Left ventricle myocardium superior (tissue), 1 donor: ENCODE measurements around the gene ERRFI1. TPM values are rescaled to one million over a fixed set of nuclear protein-coding genes. Genes with fewer than 3 reads are reported as not detected.

ENCODE experiments used
- ATAC-seq: fragments of 200-7000 bp; cut with Tn5 transposase; one replicate; pipeline ENCODE4 v1.9.1; 2020; ENCODE audit warnings: mild to moderate bottlenecking, moderate library complexity
- DNase-seq: peaks from one replicate; pipeline ENCODE4 v3.0.0-alpha.2; 2020
- intact Hi-C: fragments of 100-400 bp; cut with micrococcal nuclease; formaldehyde crosslinking; loops from one replicate; pipeline ENCODE4 v1.11.0; 2022
- total RNA-seq: library from RNA; stranded (reverse); fragmentation: NEBNext Ultra II Directional; extraction: Animal tissue kit (Norgen Biotek cat#: 25700); gene quantifications from one replicate; pipeline ENCODE4 v1.2.1, GENCODE V29; 2021
- donor health status: DM: no; HTN: yes; CAD: no; lungs with severe emphysema.

The ERRFI1 gene
- total RNA-seq, 1 donor from 2014 or later = 10.2 TPM

GRCh38 chr1:8023287-8023994 lies 2.7 kb downstream of the ERRFI1 start:
- ATAC-seq (no peak), DNase-seq (no peak)
- intact Hi-C loops = loop anchor here (10.0 kb wide), 1 partner anchor 291 kb away; the partner anchor contains the start of gene SLC45A1

GRCh38 chr1:8022395-8023286 lies 3.5 kb downstream of the ERRFI1 start:
- ATAC-seq (no peak), DNase-seq (no peak)
- intact Hi-C loops = loop anchor here (10.0 kb wide), 1 partner anchor 292 kb away; the partner anchor contains the start of gene SLC45A1

GRCh38 chr1:8021676-8022266 lies 4.3 kb downstream of the ERRFI1 start:
- intact Hi-C loops = loop anchor here (10.0 kb wide), 1 partner anchor 293 kb away; the partner anchor contains the start of gene SLC45A1
- DNase-seq (no peak), ATAC-seq (no peak)

GRCh38 chr1:8020032-8020431 lies 6.1 kb downstream of the ERRFI1 start:
- intact Hi-C loops = loop anchor here (10.0 kb wide), 1 partner anchor 295 kb away; the partner anchor contains the start of gene SLC45A1
- ATAC-seq (no peak), DNase-seq (no peak)

- ATAC-seq (no peak), DNase-seq (no peak)
- intact Hi-C loops = loop anchor here (10.0 kb wide), 1 partner anchor 326 kb away; no protein-coding TSS in a partner anchor
Observed at GRCh38 chr1:8019229-8019620, 6.9 kb downstream of the ERRFI1 start.

- intact Hi-C loops = loop anchor here (10.0 kb wide), 1 partner anchor 326 kb away; no protein-coding TSS in a partner anchor
- ATAC-seq = no peak
Observed at GRCh38 chr1:8018492-8019228, 7.4 kb downstream of the ERRFI1 start.

GRCh38 chr1:8017495-8018197 lies 8.5 kb downstream of the ERRFI1 start:
- DNase-seq (no peak), ATAC-seq (no peak)
- intact Hi-C loops = loop anchor here (10.0 kb wide), 1 partner anchor 327 kb away; no protein-coding TSS in a partner anchor

More at GRCh38 chr1:8018492-8019228, 7.4 kb downstream of the ERRFI1 start:
- DNase-seq = no peak

- ATAC-seq (no peak), DNase-seq (no peak)
- intact Hi-C loops = loop anchor here (10.0 kb wide), 1 partner anchor 328 kb away; no protein-coding TSS in a partner anchor
Observed at GRCh38 chr1:8016895-8017241, 9.2 kb downstream of the ERRFI1 start.

- no peak for DNase-seq
- intact Hi-C loops = loop anchor here (10.0 kb wide), 1 partner anchor 328 kb away; no protein-coding TSS in a partner anchor
- no peak for ATAC-seq
Observed at GRCh38 chr1:8016210-8016894, 9.8 kb downstream of the ERRFI1 start.

GRCh38 chr1:8015809-8016165 lies 10.3 kb downstream of the ERRFI1 start:
- intact Hi-C loops = loop anchor here (10.0 kb wide), 1 partner anchor 329 kb away; no protein-coding TSS in a partner anchor

GRCh38 chr1:8015036-8015808 lies 10.9 kb downstream of the ERRFI1 start:
- ATAC-seq (peak; percentile 81), DNase-seq (no peak)
- intact Hi-C loops = loop anchor here (10.0 kb wide), 1 partner anchor 330 kb away; no protein-coding TSS in a partner anchor

More at GRCh38 chr1:8015809-8016165, 10.3 kb downstream of the ERRFI1 start:
- DNase-seq = no peak
- ATAC-seq = peak; percentile 85

GRCh38 chr1:8014381-8014988 lies 11.6 kb downstream of the ERRFI1 start:
- intact Hi-C loops = loop anchor here (10.0 kb wide), 1 partner anchor 330 kb away; no protein-coding TSS in a partner anchor
- no peak for DNase-seq
- no peak for ATAC-seq

GRCh38 chr1:8013800-8014199 lies 12.3 kb downstream of the ERRFI1 start:
- intact Hi-C loops = loop anchor here (10.0 kb wide), 1 partner anchor 331 kb away; no protein-coding TSS in a partner anchor
- DNase-seq (no peak), ATAC-seq (no peak)

- intact Hi-C loops = loop anchor here (10.0 kb wide), 1 partner anchor 331 kb away; no protein-coding TSS in a partner anchor
- no peak for ATAC-seq
- no peak for DNase-seq
Observed at GRCh38 chr1:8013399-8013798, 12.7 kb downstream of the ERRFI1 start.

- intact Hi-C loops = loop anchor here (10.0 kb wide), 1 partner anchor 332 kb away; no protein-coding TSS in a partner anchor
- DNase-seq (no peak), ATAC-seq (no peak)
Observed at GRCh38 chr1:8012955-8013354, 13.2 kb downstream of the ERRFI1 start.
